Lung (tissue), 12 donors: ENCODE results near the gene RPL4. TPM values are rescaled to one million over a fixed set of nuclear protein-coding genes. Genes with fewer than 3 reads are reported as not detected.

Source experiments
- ATAC-seq: fragments of 200-7000 bp; cut with Tn5 transposase; one replicate; pipeline ENCODE4 v1.9.1; 2020; ENCODE audit warnings: moderate number of reproducible peaks; ENCODE audit not compliant: insufficient read depth, low FRiP score
- DNase-seq, 3 donors: peaks; one replicate each; pipeline ENCODE4 v3.0.0-alpha.2; 2013 to 2017
- H3K27ac ChIP-seq, 2 donors: one replicate each; pipeline ENCODE4 v1.5.1; 2013; ENCODE audit warnings: mild to moderate bottlenecking in 2 of 2, moderate library complexity in 2 of 2, control low read depth in 1 of 2, inconsistent platforms in 1 of 2, low read depth in 1 of 2, low read length in 1 of 2
- H3K27me3 ChIP-seq, 3 donors: one replicate each; pipeline ENCODE4 v1.5.1; 2013; ENCODE audit warnings: low read length in 2 of 3; ENCODE audit not compliant: control insufficient read depth in 3 of 3, insufficient read depth in 3 of 3
- H3K36me3 ChIP-seq, 4 donors: one replicate each; pipeline ENCODE4 v1.5.1; 2013; ENCODE audit warnings: low read length in 4 of 4, mild to moderate bottlenecking in 1 of 4, moderate library complexity in 1 of 4; ENCODE audit not compliant: control insufficient read depth in 4 of 4, insufficient read depth in 4 of 4
- H3K4me1 ChIP-seq, 5 donors: one replicate each; pipeline ENCODE4 v1.5.1; 2013; ENCODE audit warnings: low read length in 5 of 5, mild to moderate bottlenecking in 2 of 5, moderate library complexity in 1 of 5; ENCODE audit not compliant: control insufficient read depth in 5 of 5, insufficient read depth in 5 of 5
- H3K4me3 ChIP-seq: one replicate; pipeline ENCODE4 v1.5.1; 2013; ENCODE audit warnings: mild to moderate bottlenecking, control low read depth, moderate library complexity
- H3K9ac ChIP-seq, 2 donors: one replicate each; pipeline ENCODE4 v1.5.1; 2013; ENCODE audit warnings: low read length in 2 of 2, control low read depth in 1 of 2; ENCODE audit not compliant: insufficient read depth in 1 of 2
- H3K9me3 ChIP-seq, 4 donors: one replicate each; pipeline ENCODE4 v1.5.1; 2013; ENCODE audit warnings: low read length in 3 of 4, mild to moderate bottlenecking in 1 of 4, moderate library complexity in 1 of 4; ENCODE audit not compliant: control insufficient read depth in 4 of 4, insufficient read depth in 3 of 4
- CTCF ChIP-seq: IDR thresholded peaks from 2 replicates; pipeline ENCODE4 v1.5.1; 2012; ENCODE audit warnings: mild to moderate bottlenecking; ENCODE audit errors: control extremely low read depth, extremely low read depth
- WGBS, 2 donors: extraction: QIAGEN DNeasy Blood & Tissue Kit; methylation state at CpG; one replicate each; pipeline ENCODE4 v1.1.7; 2013; 5-methylcytosine and 5-hydroxymethylcytosine counted together
- polyA plus RNA-seq, 2 donors: library from polyadenylated mRNA; stranded (reverse); fragments of 200-250 nt; gene quantifications; one replicate each; pipeline ENCODE4 v1.2.1, GENCODE V29; 2013
- total RNA-seq, 2 donors: library from RNA; depleted of rRNA in 1 of 2; stranded (reverse); fragments of >200 nt in 1 of 2; gene quantifications; one replicate each; pipeline ENCODE4 v1.2.1, GENCODE V29; 2014 to 2021
- donor health status: control.
- donor health status: control.
- donor health status: Bipolar disorder and iron deficiency.
- donor health status: healthy.
- donor health status: DM: yes; HTN: yes; CAD: no.

The RPL4 gene
- total and polyA plus RNA-seq, 4 donors, result 1,560 to 2,503 (median 2,434) TPM

GRCh38 chr15:66456211-66456610 is 48.4 kb downstream of the RPL4 start:
- Histone ChIP-seq H3K9ac (no peak overlapping the region), H3K36me3 (peaks cover 2 to 12% (median 4%) of the 10 kb centered on the region in 4 donors), H3K9me3 (no peaks in the 10 kb centered on the region), H3K4me3 (no peak overlapping the region), H3K4me1 (peaks cover 0 to 3% (median 0%) of the 10 kb centered on the region in 5 donors), H3K27me3 (no peaks in the 10 kb centered on the region), H3K27ac (no peak overlapping the region)
- WGBS, 2 donors, result 76 to 89% methylated on average over 3 of the region's 3 CpGs
- no peak for TF ChIP-seq CTCF
- DNase-seq (no peak), ATAC-seq (no peak)

DNA sequence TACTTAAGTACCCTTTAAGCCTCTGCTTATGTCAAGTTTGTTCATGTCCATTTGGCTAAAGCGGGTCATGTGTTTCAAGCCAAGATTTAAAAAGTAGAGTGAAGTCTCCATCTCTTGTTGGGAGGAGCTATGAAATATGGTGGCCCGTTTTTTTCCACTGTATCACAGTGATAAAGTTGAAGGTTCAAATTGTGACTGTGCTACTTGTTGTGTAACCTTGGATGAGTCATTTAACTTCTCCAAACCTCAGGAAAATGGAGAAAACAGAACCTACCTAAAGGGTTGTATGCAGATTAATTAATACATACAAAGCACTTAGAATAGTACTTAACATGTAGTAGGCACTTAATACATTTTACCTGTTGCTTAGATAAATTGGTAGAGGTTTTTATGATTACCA is 50.5 kb downstream of the RPL4 start:
- Histone ChIP-seq H3K9ac (no peak overlapping the region), H3K9me3 (no peaks in the 10 kb centered on the region), H3K4me3 (no peak overlapping the region), H3K27me3 (no peaks in the 10 kb centered on the region), H3K36me3 (peaks cover 2 to 9% (median 6%) of the 10 kb centered on the region in 4 donors), H3K4me1 (peaks cover 0 to 2% (median 0%) of the 10 kb centered on the region in 5 donors), H3K27ac (no peak overlapping the region)
- WGBS, 2 donors, result 79 to 85% methylated on average over 2 of the region's 2 CpGs
- TF ChIP-seq CTCF, result no peak
- DNase-seq (no peak), ATAC-seq (no peak)

GRCh38 chr15:66452971-66453580 is 51.6 kb downstream of the RPL4 start:
- H3K27me3 ChIP-seq, result no peaks in the 10 kb centered on the region
- TF ChIP-seq CTCF, result no peak
- H3K9me3 ChIP-seq, result no peaks in the 10 kb centered on the region
- H3K4me1 ChIP-seq, result peaks cover 0 to 2% (median 0%) of the 10 kb centered on the region in 5 donors
- DNase-seq (peak in 1 of 3 donors; percentile 21), ATAC-seq (no peak)
- H3K36me3 ChIP-seq, result peaks cover 2 to 9% (median 6%) of the 10 kb centered on the region in 4 donors
- H3K9ac ChIP-seq, result no peak overlapping the region
- no peak overlapping the region for H3K4me3 ChIP-seq
- WGBS, 2 donors, result 86 to 100% methylated on average over 1 of the region's 1 CpG
- H3K27ac ChIP-seq, result no peak overlapping the region

DNA sequence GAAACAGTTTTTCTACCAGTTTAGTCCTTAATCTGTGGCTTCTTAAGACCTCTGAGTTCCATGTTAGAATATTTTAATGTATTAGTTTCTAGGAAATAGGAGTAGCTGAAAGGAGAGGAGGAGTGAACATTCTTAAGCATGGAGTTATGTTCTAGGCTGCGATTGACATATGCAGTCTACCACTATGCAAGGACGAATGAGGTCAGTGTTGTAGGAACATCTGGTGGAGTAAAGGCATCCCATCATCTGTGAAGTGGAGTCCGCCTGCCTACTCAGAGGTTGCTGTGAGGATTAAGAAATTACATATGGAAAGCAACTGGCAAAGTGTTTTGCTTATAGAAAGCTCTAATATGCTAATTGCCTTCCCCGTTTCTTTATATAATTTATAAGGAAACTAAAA is 52.2 kb downstream of the RPL4 start:
- DNase-seq (no peak), ATAC-seq (no peak)
- TF ChIP-seq CTCF, result no peak
- H3K9me3 ChIP-seq, result no peaks in the 10 kb centered on the region
- H3K27me3 ChIP-seq, result no peaks in the 10 kb centered on the region
- 92 to 97% methylated on average over 4 of the region's 4 CpGs for WGBS, 2 donors
- no peak overlapping the region for H3K4me3 ChIP-seq
- H3K27ac ChIP-seq, result no peak overlapping the region
- peaks cover 0 to 2% (median 0%) of the 10 kb centered on the region in 5 donors for H3K4me1 ChIP-seq
- H3K9ac ChIP-seq, result no peak overlapping the region
- peaks cover 2 to 9% (median 6%) of the 10 kb centered on the region in 4 donors for H3K36me3 ChIP-seq
